Neural cell (in vitro differentiated cells): ENCODE data around the gene DISP2. TPM values are rescaled to one million over a fixed set of nuclear protein-coding genes. Genes with fewer than 3 reads are reported as not detected.

Experiments
- H2AFZ ChIP-seq: fragments of 200-600, 300-800 bp; sonication (generic), shearing (Covaris generic); 2 replicates; pipeline ENCODE4 v1.6.0; 2014; ENCODE audit warnings: low read depth, mild to moderate bottlenecking, antibody characterized with exemption, low read length, moderate library complexity
- H3F3A ChIP-seq: fragments of 200-600 bp; shearing (Covaris generic); 2 replicates; pipeline ENCODE4 v1.6.1; 2016; ENCODE audit warnings: mild to moderate bottlenecking, moderate library complexity, mixed read lengths, antibody characterized with exemption, low read length; ENCODE audit not compliant: insufficient read depth, poor library complexity, severe bottlenecking
- H3K27ac ChIP-seq: fragments of 200-600, 300-800 bp; sonication (generic), shearing (Covaris generic); 2 replicates; pipeline ENCODE4 v1.5.1; 2014; ENCODE audit warnings: mild to moderate bottlenecking, low read length, moderate library complexity
- H3K27me3 ChIP-seq: fragments of 300-800, 200-600 bp; sonication (generic), shearing (Covaris generic); 2 replicates; pipeline ENCODE4 v1.6.0; 2014; ENCODE audit warnings: mild to moderate bottlenecking, low read depth, low read length, moderate library complexity; ENCODE audit not compliant: insufficient read depth
- H3K36me3 ChIP-seq: fragments of 300-800, 200-600 bp; sonication (generic), shearing (Covaris generic); 2 replicates; pipeline ENCODE4 v1.5.1; 2014; ENCODE audit warnings: mild to moderate bottlenecking, antibody characterized with exemption, low read length, moderate library complexity; ENCODE audit not compliant: insufficient read depth
- H3K4me2 ChIP-seq: fragments of 300-800, 200-600 bp; sonication (generic), shearing (Covaris generic); 2 replicates; pipeline ENCODE4 v1.6.0; 2014; ENCODE audit warnings: mild to moderate bottlenecking, low read length
- H3K4me3 ChIP-seq: fragments of 300-800, 200-600 bp; sonication (generic), shearing (Covaris generic); 2 replicates; pipeline ENCODE4 v1.5.1; 2014; ENCODE audit warnings: mild to moderate bottlenecking, low read length, moderate library complexity
- H3K79me2 ChIP-seq: fragments of 200-600 bp; shearing (Covaris generic); replicated peaks from 2 replicates; pipeline ENCODE4 v1.6.0; 2014; ENCODE audit warnings: mild to moderate bottlenecking, low read length, moderate library complexity; ENCODE audit not compliant: insufficient read depth
- H3K9ac ChIP-seq: fragments of 300-800, 200-600 bp; sonication (generic), shearing (Covaris generic); 2 replicates; pipeline ENCODE4 v1.6.1; 2016; ENCODE audit warnings: mild to moderate bottlenecking, low read length, mixed read lengths
- H3K9me2 ChIP-seq: fragments of 200-600 bp; shearing (Covaris generic); 2 replicates; pipeline ENCODE4 v1.6.1; 2016; ENCODE audit warnings: mild to moderate bottlenecking, low read length, mixed read lengths; ENCODE audit not compliant: insufficient read depth
- H3K9me3 ChIP-seq: fragments of 200-600, 300-800 bp; sonication (generic), shearing (Covaris generic); 2 replicates; pipeline ENCODE4 v1.6.1; 2016; ENCODE audit warnings: mild to moderate bottlenecking, mixed run types, low read length, moderate library complexity, mixed read lengths
- H4K20me1 ChIP-seq: fragments of 200-600 bp; shearing (Covaris generic); 2 replicates; pipeline ENCODE4 v1.6.1; 2016; ENCODE audit warnings: mild to moderate bottlenecking, mixed run types; ENCODE audit not compliant: insufficient read depth
- CTCF ChIP-seq: fragments of 450-650 bp; IDR thresholded peaks from 2 replicates; pipeline ENCODE4 v1.5.1; 2014; ENCODE audit warnings: antibody characterized with exemption, mild to moderate bottlenecking, moderate library complexity; ENCODE audit not compliant: poor library complexity, severe bottlenecking
- EP300 ChIP-seq: fragments of 450-650 bp; conservative IDR thresholded peaks from 2 replicates; pipeline ENCODE4 v1.6.1; 2014; ENCODE audit warnings: antibody characterized with exemption, mild to moderate bottlenecking, moderate library complexity; ENCODE audit not compliant: poor library complexity, severe bottlenecking
- EZH2 ChIP-seq: fragments of 200-600, 300-800 bp; shearing (Covaris generic), sonication (generic); IDR thresholded peaks from 2 replicates; pipeline ENCODE4 v1.6.1; 2014; ENCODE audit warnings: antibody characterized with exemption, low read length, borderline replicate concordance, mild to moderate bottlenecking; ENCODE audit not compliant: insufficient read depth, poor library complexity, severe bottlenecking
- MXI1 ChIP-seq: fragments of 450-650 bp; conservative IDR thresholded peaks from 2 replicates; pipeline ENCODE4 v1.6.1; 2014; ENCODE audit warnings: antibody characterized with exemption, mild to moderate bottlenecking; ENCODE audit not compliant: poor library complexity, severe bottlenecking
- POLR2AphosphoS5 ChIP-seq: IDR thresholded peaks from 2 replicates; pipeline ENCODE4 v1.6.1; 2012
- RAD21 ChIP-seq: fragments of 450-650 bp; conservative IDR thresholded peaks from 2 replicates; pipeline ENCODE4 v1.6.1; 2014; ENCODE audit warnings: antibody characterized with exemption, mild to moderate bottlenecking, moderate library complexity
- SMC3 ChIP-seq: fragments of 450-650 bp; conservative IDR thresholded peaks from 2 replicates; pipeline ENCODE4 v1.6.1; 2014; ENCODE audit warnings: antibody characterized with exemption, mild to moderate bottlenecking, moderate library complexity; ENCODE audit not compliant: poor library complexity
- TAF1 ChIP-seq: IDR thresholded peaks from 2 replicates; pipeline ENCODE4 v1.6.1; 2012; ENCODE audit warnings: low read depth
- polyA plus RNA-seq: library from polyadenylated mRNA; depleted of rRNA; stranded (reverse); fragments of >200 nt; gene quantifications from 2 replicates; pipeline ENCODE4 v1.2.3, GENCODE V29; 2014
- TF ChIP-seq, protein P1 (sequence below): IDR thresholded peaks from 2 replicates; pipeline ENCODE4 v1.6.1; 2012; ENCODE audit warnings: borderline replicate concordance

Gene DISP2
- polyA plus RNA-seq, 1 donor from 2014 or later: 26.0 TPM

DNA sequence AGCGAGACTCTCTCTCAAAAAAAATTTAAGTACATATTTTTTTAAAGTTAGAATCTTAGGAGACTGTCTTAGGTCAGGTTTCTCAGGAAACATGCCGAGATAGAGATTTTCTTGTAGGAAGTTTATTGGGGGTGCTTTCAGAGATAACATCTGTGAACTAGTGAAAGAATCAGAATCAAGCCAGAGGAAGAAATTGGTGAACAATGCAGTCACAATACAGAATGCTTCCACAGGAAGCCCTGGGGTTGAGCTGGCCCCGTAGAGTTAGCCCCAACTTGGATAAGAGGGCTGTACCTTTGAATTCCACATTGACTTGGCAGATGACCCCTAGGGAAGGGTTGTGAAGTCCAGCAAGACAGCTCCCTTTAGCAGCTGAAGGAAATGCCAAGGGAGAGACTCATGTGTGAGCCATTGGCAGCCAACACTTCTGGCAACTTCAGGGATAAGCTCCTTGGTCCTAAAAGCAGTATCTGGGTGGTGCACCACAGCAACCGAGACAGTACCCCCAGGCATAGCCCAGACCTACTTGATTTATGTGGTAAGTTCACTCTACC lies 43.2 kb upstream of the DISP2 start:
- no peaks in the 10 kb centered on the region for H3K79me2 ChIP-seq
- no peaks in the 10 kb centered on the region for H3F3A ChIP-seq
- no peaks in the 10 kb centered on the region for H3K36me3 ChIP-seq
- H3K4me3 ChIP-seq: no peak overlapping the region
- TF ChIP-seq EZH2: no peak
- TF ChIP-seq, protein P1, sequence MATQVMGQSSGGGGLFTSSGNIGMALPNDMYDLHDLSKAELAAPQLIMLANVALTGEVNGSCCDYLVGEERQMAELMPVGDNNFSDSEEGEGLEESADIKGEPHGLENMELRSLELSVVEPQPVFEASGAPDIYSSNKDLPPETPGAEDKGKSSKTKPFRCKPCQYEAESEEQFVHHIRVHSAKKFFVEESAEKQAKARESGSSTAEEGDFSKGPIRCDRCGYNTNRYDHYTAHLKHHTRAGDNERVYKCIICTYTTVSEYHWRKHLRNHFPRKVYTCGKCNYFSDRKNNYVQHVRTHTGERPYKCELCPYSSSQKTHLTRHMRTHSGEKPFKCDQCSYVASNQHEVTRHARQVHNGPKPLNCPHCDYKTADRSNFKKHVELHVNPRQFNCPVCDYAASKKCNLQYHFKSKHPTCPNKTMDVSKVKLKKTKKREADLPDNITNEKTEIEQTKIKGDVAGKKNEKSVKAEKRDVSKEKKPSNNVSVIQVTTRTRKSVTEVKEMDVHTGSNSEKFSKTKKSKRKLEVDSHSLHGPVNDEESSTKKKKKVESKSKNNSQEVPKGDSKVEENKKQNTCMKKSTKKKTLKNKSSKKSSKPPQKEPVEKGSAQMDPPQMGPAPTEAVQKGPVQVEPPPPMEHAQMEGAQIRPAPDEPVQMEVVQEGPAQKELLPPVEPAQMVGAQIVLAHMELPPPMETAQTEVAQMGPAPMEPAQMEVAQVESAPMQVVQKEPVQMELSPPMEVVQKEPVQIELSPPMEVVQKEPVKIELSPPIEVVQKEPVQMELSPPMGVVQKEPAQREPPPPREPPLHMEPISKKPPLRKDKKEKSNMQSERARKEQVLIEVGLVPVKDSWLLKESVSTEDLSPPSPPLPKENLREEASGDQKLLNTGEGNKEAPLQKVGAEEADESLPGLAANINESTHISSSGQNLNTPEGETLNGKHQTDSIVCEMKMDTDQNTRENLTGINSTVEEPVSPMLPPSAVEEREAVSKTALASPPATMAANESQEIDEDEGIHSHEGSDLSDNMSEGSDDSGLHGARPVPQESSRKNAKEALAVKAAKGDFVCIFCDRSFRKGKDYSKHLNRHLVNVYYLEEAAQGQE: no peak
- H3K9me2 ChIP-seq: no peaks in the 10 kb centered on the region
- H2AFZ ChIP-seq: no peak overlapping the region
- H4K20me1 ChIP-seq: no peaks in the 10 kb centered on the region
- H3K9ac ChIP-seq: no peak overlapping the region
- no peaks in the 10 kb centered on the region for H3K9me3 ChIP-seq
- H3K27me3 ChIP-seq: no peaks in the 10 kb centered on the region
- H3K4me2 ChIP-seq: no peak overlapping the region
- H3K27ac ChIP-seq: no peak overlapping the region

GRCh38 chr15:40316931-40317330 lies 41.1 kb upstream of the DISP2 start:
- Histone ChIP-seq H3K4me3 (no peak overlapping the region), H3K9ac (no peak overlapping the region), H4K20me1 (no peaks in the 10 kb centered on the region), H3K79me2 (no peaks in the 10 kb centered on the region), H2AFZ (no peak overlapping the region), H3K27ac (no peak overlapping the region), H3K27me3 (no peaks in the 10 kb centered on the region), H3K9me2 (no peaks in the 10 kb centered on the region), H3F3A (no peaks in the 10 kb centered on the region), H3K9me3 (no peaks in the 10 kb centered on the region), H3K4me2 (no peak overlapping the region), H3K36me3 (no peaks in the 10 kb centered on the region)
- TF ChIP-seq POLR2AphosphoS5: no peak
- no peak for TF ChIP-seq CTCF
- TF ChIP-seq SMC3: no peak
- TF ChIP-seq EZH2: no peak
- TF ChIP-seq EP300: no peak
- TF ChIP-seq MXI1: no peak
- TF ChIP-seq TAF1: no peak
- TF ChIP-seq, protein P1: no peak
- TF ChIP-seq RAD21: no peak
